ENCODE measurements around the gene EPB41L2. TPM values are rescaled to one million over a fixed set of nuclear protein-coding genes. Genes with fewer than 3 reads are reported as not detected.

The EPB41L2 gene
- total RNA-seq, 3 donors from 2014 or later (not counting 1 experiment from before 2014, with no cell fraction given), result 6.8 to 11.4 (median 11.0) TPM

GRCh38 chr6:130831607-130832006, 231.4 kb downstream of the EPB41L2 start:
- 97% methylated on average over 3 of the region's 5 CpGs for WGBS (ENCODE audit: insufficient coverage)
- no peak overlapping the region for H3K27ac ChIP-seq (ENCODE audit: low read length)
- Mint-ChIP-seq H3K9me3 (no peaks in the 10 kb centered on the region), H3K27ac (no peak overlapping the region), H3K36me3 (no peaks in the 10 kb centered on the region), H3K4me3 (no peak overlapping the region), H3K4me1 (no peaks in the 10 kb centered on the region), H3K27me3 (ENCODE audit: low read depth in 2 of 2) (no peaks in the 10 kb centered on the region)
- TF ChIP-seq, protein P1, sequence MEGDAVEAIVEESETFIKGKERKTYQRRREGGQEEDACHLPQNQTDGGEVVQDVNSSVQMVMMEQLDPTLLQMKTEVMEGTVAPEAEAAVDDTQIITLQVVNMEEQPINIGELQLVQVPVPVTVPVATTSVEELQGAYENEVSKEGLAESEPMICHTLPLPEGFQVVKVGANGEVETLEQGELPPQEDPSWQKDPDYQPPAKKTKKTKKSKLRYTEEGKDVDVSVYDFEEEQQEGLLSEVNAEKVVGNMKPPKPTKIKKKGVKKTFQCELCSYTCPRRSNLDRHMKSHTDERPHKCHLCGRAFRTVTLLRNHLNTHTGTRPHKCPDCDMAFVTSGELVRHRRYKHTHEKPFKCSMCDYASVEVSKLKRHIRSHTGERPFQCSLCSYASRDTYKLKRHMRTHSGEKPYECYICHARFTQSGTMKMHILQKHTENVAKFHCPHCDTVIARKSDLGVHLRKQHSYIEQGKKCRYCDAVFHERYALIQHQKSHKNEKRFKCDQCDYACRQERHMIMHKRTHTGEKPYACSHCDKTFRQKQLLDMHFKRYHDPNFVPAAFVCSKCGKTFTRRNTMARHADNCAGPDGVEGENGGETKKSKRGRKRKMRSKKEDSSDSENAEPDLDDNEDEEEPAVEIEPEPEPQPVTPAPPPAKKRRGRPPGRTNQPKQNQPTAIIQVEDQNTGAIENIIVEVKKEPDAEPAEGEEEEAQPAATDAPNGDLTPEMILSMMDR (IDR thresholded peaks at IDR 0.05), result no peak
- DNase-seq (no peak), ATAC-seq (no peak)
- no peak overlapping the region for H3K4me3 ChIP-seq (ENCODE audit: low read length)
- H3K36me3 ChIP-seq (ENCODE audit: control insufficient read depth, insufficient read depth, low read length), result no peaks in the 10 kb centered on the region
- no peaks in the 10 kb centered on the region for H3K27me3 ChIP-seq (ENCODE audit: control insufficient read depth, insufficient read depth, low read length)
- H3K4me1 ChIP-seq (ENCODE audit: control insufficient read depth, insufficient read depth, low read length), result no peaks in the 10 kb centered on the region
- no peaks in the 10 kb centered on the region for H3K9me3 ChIP-seq (ENCODE audit: control insufficient read depth, insufficient read depth, low read length)
- intact Hi-C loops (cut with micrococcal nuclease), result no loop called here

- peaks cover 0 to 5% of the 10 kb centered on the region in 2 donors for H3K4me1 Mint-ChIP-seq
- no peaks in the 10 kb centered on the region for H3K36me3 Mint-ChIP-seq
- DNase-seq (no peak), ATAC-seq (no peak)
- no peak overlapping the region for H3K27ac Mint-ChIP-seq
- H3K27me3 Mint-ChIP-seq (ENCODE audit: low read depth in 2 of 2), result no peaks in the 10 kb centered on the region
- H3K27me3 ChIP-seq (ENCODE audit: control insufficient read depth, insufficient read depth, low read length), result no peaks in the 10 kb centered on the region
- no peaks in the 10 kb centered on the region for H3K4me1 ChIP-seq (ENCODE audit: control insufficient read depth, insufficient read depth, low read length)
- H3K9me3 ChIP-seq (ENCODE audit: control insufficient read depth, insufficient read depth, low read length), result no peaks in the 10 kb centered on the region
- no peak overlapping the region for H3K4me3 Mint-ChIP-seq
- H3K9me3 Mint-ChIP-seq, result no peaks in the 10 kb centered on the region
- intact Hi-C loops (cut with micrococcal nuclease), result no loop called here
- H3K27ac ChIP-seq (ENCODE audit: low read length), result no peak overlapping the region
- H3K36me3 ChIP-seq (ENCODE audit: control insufficient read depth, insufficient read depth, low read length), result no peaks in the 10 kb centered on the region
- TF ChIP-seq, protein P1 (IDR thresholded peaks at IDR 0.05), result no peak
- no peak overlapping the region for H3K4me3 ChIP-seq (ENCODE audit: low read length)
- WGBS (ENCODE audit: insufficient coverage), result 52% methylated on average over 4 of the region's 4 CpGs
Measured at GRCh38 chr6:130829333-130829910, 233.6 kb downstream of the EPB41L2 start.

DNA sequence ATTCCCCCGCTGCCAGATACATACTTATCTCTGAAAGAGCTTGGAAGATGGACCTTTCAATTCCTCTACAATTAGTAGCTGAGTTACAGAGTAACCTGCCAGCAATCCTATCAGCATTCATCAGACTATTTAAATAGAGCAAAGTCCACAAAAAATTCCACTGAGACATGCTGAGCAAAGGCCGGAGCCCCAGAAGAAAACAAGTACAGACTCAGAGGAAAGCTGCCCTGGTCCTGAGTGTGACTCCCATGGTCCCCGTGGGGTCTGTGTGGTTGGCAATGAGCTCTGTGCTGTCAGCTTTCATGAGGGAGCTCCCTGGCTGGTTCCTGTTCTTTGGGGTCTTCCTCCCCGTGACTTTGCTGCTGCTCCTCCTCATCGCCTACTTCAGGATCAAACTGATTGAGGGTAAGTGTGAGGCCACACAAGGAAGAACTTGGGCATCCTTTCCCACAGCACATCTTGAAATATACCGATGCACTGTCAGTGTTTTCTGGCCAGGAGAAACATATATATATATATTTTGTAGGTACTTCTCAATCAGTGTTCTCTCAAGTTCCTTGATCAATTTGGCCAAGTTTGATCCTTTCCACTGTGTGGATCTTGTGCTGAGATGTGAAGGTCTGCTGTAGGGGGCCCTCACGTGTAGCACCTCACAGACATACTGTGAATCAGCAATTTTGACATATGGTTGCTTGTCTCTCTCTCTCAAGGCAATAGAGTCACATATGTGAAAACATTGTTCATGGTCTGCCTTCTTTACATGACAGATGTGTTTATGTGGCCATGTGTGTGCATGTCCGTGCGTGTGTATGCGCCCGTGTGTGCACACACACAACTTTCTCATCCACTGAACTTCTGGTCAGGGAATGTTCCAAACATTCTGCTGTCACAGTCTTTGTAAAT, 235.5 kb downstream of the EPB41L2 start, which contains the start of gene SMLR1:
Gene SMLR1 (plus strand): TSS at position 160 of the 903 bp plus-strand sequence. CDS start 8 bp downstream, at position 168.
- H3K36me3 Mint-ChIP-seq, result no peaks in the 10 kb centered on the region
- no peaks in the 10 kb centered on the region for H3K27me3 Mint-ChIP-seq (ENCODE audit: low read depth in 2 of 2)
- Histone ChIP-seq H3K4me3 (ENCODE audit: low read length) (no peak within 1 kb of the TSS), H3K9me3 (ENCODE audit: control insufficient read depth, insufficient read depth, low read length) (no peaks in the 10 kb centered on the region), H3K27me3 (ENCODE audit: control insufficient read depth, insufficient read depth, low read length) (no peaks in the 10 kb centered on the region), H3K36me3 (ENCODE audit: control insufficient read depth, insufficient read depth, low read length) (no peaks in the 10 kb centered on the region), H3K4me1 (ENCODE audit: control insufficient read depth, insufficient read depth, low read length) (no peaks in the 10 kb centered on the region), H3K27ac (ENCODE audit: low read length) (no peak within 1 kb of the TSS)
- H3K4me1 Mint-ChIP-seq, result peaks cover 0 to 5% of the 10 kb centered on the region in 2 donors
- intact Hi-C loops (cut with micrococcal nuclease), result no loop called here
- no peaks in the 10 kb centered on the region for H3K9me3 Mint-ChIP-seq
- ATAC-seq (no peak), DNase-seq (no peak)
- no peak within 1 kb of the TSS for H3K27ac Mint-ChIP-seq
- TF ChIP-seq, protein P1 (IDR thresholded peaks at IDR 0.05), result no peak
- no peak within 1 kb of the TSS for H3K4me3 Mint-ChIP-seq
- WGBS (ENCODE audit: insufficient coverage), result 78% methylated on average over 10 of the region's 11 CpGs

Measured in natural killer cell (primary cell).